K562 (cell line): ENCODE data around the gene RPS4Y1.
"Not testable (repeated sequence)": the region's sequence is repeated elsewhere in the genome, so short reads cannot be mapped to it uniquely, and the experiment has no call there.

ENCODE experiments used
- CTCF ChIP-seq, 3 experiments: IDR thresholded peaks in 2 of 3; conservative IDR thresholded peaks in 1 of 3; 2 replicates each; pipeline ENCODE4 v1.5.1; 2011 to 2012; ENCODE audit warnings: low read length in 3 of 3, mild to moderate bottlenecking in 3 of 3, control low read depth in 2 of 3, improper control_type of control experiment in 1 of 3, inconsistent platforms in 1 of 3, low read depth in 1 of 3, mixed read lengths in 1 of 3, moderate library complexity in 1 of 3; ENCODE audit not compliant: insufficient read depth in 2 of 3
- JUN ChIP-seq, 2 experiments: sonication (generic) in 1 of 2; formaldehyde crosslinking in 1 of 2; IDR thresholded peaks; 2 replicates each; pipeline versions ENCODE4 v1.6.1 to v1.8.0; 2012 to 2022; ENCODE audit warnings: borderline replicate concordance in 2 of 2, mild to moderate bottlenecking in 2 of 2, improper control_type of control experiment in 1 of 2, low read depth in 1 of 2, low read length in 1 of 2, missing genetic modification reagents in 1 of 2
- SMC3 ChIP-seq: conservative IDR thresholded peaks from 2 replicates; pipeline ENCODE4 v1.6.1; 2011; ENCODE audit warnings: low read depth, low read length, improper control_type of control experiment; ENCODE audit not compliant: insufficient read depth

GRCh38 chrY:2872234-2872633 lies 30.8 kb downstream of the RPS4Y1 start:
- not testable (repeated sequence) for TF ChIP-seq CTCF (IDR thresholded peaks at IDR 0.05 in 2 of 3, conservative IDR thresholded peaks at IDR 0.05 in 1 of 3; ENCODE audit: insufficient read depth in 2 of 3, low read depth in 1 of 3, low read length in 3 of 3); SMC3; JUN (IDR thresholded peaks at IDR 0.05; ENCODE audit: borderline replicate concordance, low read depth, low read length); JUN (CRISPR knock-in tag; IDR thresholded peaks at IDR 0.05; ENCODE audit: borderline replicate concordance)
